Measurements from ENCODE around the gene SLC8A3.

Gene SLC8A3

GRCh38 chr14:70048313-70048654 lies 140.5 kb downstream of the SLC8A3 start:
- no peak for TF ChIP-seq GABPA (IDR thresholded peaks at IDR 0.05; ENCODE audit: low read depth)
- TF ChIP-seq POLR2AphosphoS5 (IDR thresholded peaks at IDR 0.05; ENCODE audit: low read depth), result no peak
- TF ChIP-seq, protein P1, sequence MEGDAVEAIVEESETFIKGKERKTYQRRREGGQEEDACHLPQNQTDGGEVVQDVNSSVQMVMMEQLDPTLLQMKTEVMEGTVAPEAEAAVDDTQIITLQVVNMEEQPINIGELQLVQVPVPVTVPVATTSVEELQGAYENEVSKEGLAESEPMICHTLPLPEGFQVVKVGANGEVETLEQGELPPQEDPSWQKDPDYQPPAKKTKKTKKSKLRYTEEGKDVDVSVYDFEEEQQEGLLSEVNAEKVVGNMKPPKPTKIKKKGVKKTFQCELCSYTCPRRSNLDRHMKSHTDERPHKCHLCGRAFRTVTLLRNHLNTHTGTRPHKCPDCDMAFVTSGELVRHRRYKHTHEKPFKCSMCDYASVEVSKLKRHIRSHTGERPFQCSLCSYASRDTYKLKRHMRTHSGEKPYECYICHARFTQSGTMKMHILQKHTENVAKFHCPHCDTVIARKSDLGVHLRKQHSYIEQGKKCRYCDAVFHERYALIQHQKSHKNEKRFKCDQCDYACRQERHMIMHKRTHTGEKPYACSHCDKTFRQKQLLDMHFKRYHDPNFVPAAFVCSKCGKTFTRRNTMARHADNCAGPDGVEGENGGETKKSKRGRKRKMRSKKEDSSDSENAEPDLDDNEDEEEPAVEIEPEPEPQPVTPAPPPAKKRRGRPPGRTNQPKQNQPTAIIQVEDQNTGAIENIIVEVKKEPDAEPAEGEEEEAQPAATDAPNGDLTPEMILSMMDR (IDR thresholded peaks at IDR 0.05; ENCODE audit: insufficient read depth, low read length), result no peak
- no peak for TF ChIP-seq SPI1 (IDR thresholded peaks at IDR 0.05; ENCODE audit: borderline replicate concordance, low read depth)
- TF ChIP-seq, protein P2, sequence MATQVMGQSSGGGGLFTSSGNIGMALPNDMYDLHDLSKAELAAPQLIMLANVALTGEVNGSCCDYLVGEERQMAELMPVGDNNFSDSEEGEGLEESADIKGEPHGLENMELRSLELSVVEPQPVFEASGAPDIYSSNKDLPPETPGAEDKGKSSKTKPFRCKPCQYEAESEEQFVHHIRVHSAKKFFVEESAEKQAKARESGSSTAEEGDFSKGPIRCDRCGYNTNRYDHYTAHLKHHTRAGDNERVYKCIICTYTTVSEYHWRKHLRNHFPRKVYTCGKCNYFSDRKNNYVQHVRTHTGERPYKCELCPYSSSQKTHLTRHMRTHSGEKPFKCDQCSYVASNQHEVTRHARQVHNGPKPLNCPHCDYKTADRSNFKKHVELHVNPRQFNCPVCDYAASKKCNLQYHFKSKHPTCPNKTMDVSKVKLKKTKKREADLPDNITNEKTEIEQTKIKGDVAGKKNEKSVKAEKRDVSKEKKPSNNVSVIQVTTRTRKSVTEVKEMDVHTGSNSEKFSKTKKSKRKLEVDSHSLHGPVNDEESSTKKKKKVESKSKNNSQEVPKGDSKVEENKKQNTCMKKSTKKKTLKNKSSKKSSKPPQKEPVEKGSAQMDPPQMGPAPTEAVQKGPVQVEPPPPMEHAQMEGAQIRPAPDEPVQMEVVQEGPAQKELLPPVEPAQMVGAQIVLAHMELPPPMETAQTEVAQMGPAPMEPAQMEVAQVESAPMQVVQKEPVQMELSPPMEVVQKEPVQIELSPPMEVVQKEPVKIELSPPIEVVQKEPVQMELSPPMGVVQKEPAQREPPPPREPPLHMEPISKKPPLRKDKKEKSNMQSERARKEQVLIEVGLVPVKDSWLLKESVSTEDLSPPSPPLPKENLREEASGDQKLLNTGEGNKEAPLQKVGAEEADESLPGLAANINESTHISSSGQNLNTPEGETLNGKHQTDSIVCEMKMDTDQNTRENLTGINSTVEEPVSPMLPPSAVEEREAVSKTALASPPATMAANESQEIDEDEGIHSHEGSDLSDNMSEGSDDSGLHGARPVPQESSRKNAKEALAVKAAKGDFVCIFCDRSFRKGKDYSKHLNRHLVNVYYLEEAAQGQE (IDR thresholded peaks at IDR 0.05; ENCODE audit: insufficient replicate concordance, low read depth), result no peak
- H3K4me3 ChIP-seq (replicated peaks; ENCODE audit: insufficient read depth, low read length), result no peak overlapping the region
- H3K27ac ChIP-seq (replicated peaks), result no peak overlapping the region
- H3K27me3 ChIP-seq (ENCODE audit: insufficient read depth, poor library complexity, severe bottlenecking), result no peaks in the 10 kb centered on the region
- DNase-seq (ENCODE audit: low read depth in 1 of 2, low spot score in 1 of 2), result no peak

GRCh38 chr14:70047598-70048312 lies 141.0 kb downstream of the SLC8A3 start:
- H3K27me3 ChIP-seq (ENCODE audit: insufficient read depth, poor library complexity, severe bottlenecking), result no peaks in the 10 kb centered on the region
- no peak overlapping the region for H3K27ac ChIP-seq (replicated peaks)
- TF ChIP-seq, protein P2 (IDR thresholded peaks at IDR 0.05; ENCODE audit: insufficient replicate concordance, low read depth), result no peak
- TF ChIP-seq SPI1 (IDR thresholded peaks at IDR 0.05; ENCODE audit: borderline replicate concordance, low read depth) (no peak), POLR2AphosphoS5 (IDR thresholded peaks at IDR 0.05; ENCODE audit: low read depth) (no peak), GABPA (IDR thresholded peaks at IDR 0.05; ENCODE audit: low read depth) (no peak)
- TF ChIP-seq, protein P1 (IDR thresholded peaks at IDR 0.05; ENCODE audit: insufficient read depth, low read length), result no peak
- no peak overlapping the region for H3K4me3 ChIP-seq (replicated peaks; ENCODE audit: insufficient read depth, low read length)
- DNase-seq (ENCODE audit: low read depth in 1 of 2, low spot score in 1 of 2), result no peak

- no peaks in the 10 kb centered on the region for H3K27me3 ChIP-seq (ENCODE audit: insufficient read depth, poor library complexity, severe bottlenecking)
- no peak overlapping the region for H3K4me3 ChIP-seq (replicated peaks; ENCODE audit: insufficient read depth, low read length)
- H3K27ac ChIP-seq (replicated peaks), result no peak overlapping the region
Measured at GRCh38 chr14:70045844-70046535, 142.8 kb downstream of the SLC8A3 start.

More at GRCh38 chr14:70045844-70046535, 142.8 kb downstream of the SLC8A3 start:
- peak; percentile 6 to 19 for DNase-seq (ENCODE audit: low read depth in 1 of 2, low spot score in 1 of 2)
- TF ChIP-seq GABPA (IDR thresholded peaks at IDR 0.05; ENCODE audit: low read depth), result no peak
- TF ChIP-seq, protein P1 (IDR thresholded peaks at IDR 0.05; ENCODE audit: insufficient read depth, low read length), result peak; percentile 15
- no peak for TF ChIP-seq SPI1 (IDR thresholded peaks at IDR 0.05; ENCODE audit: borderline replicate concordance, low read depth)
- TF ChIP-seq, protein P2 (IDR thresholded peaks at IDR 0.05; ENCODE audit: insufficient replicate concordance, low read depth), result no peak
- no peak for TF ChIP-seq POLR2AphosphoS5 (IDR thresholded peaks at IDR 0.05; ENCODE audit: low read depth)

Measured in HL-60 (cell line).